ENCODE measurements around the gene NR2F2.

GRCh38 chr15:96314518-96314917, 16.0 kb upstream of the NR2F2 start:
- TF ChIP-seq CTCF (IDR thresholded peaks at IDR 0.05) (no peak), REST (IDR thresholded peaks at IDR 0.05; ENCODE audit: insufficient read depth in 1 of 2, low read depth in 2 of 2, low read length in 1 of 2) (no peak)

All from Panc1 (cell line).